MM.1S (cell line): ENCODE measurements around the gene TRAPPC6A.

ENCODE experiments used
- DNase-seq: peaks from one replicate; pipeline ENCODE4 v3.0.0-alpha.2; 2015
- H2AFZ ChIP-seq: fragments of 300-600 bp; sonication (generic); 2 replicates; pipeline ENCODE4 v1.6.0; 2016; ENCODE audit warnings: antibody characterized with exemption, low read length
- H3F3A ChIP-seq: fragments of 300-600 bp; sonication (generic); 2 replicates; pipeline ENCODE4 v1.6.1; 2016; ENCODE audit warnings: mild to moderate bottlenecking, antibody characterized with exemption, low read length, moderate library complexity, mixed read lengths; ENCODE audit not compliant: insufficient read depth
- H3K27ac ChIP-seq: fragments of 300-600 bp; sonication (generic); 2 replicates; pipeline ENCODE4 v1.5.1; 2016; ENCODE audit warnings: mild to moderate bottlenecking, low read length
- H3K27me3 ChIP-seq: fragments of 300-600 bp; sonication (generic); replicated peaks from 2 replicates; pipeline ENCODE4 v1.6.0; 2016; ENCODE audit warnings: low read length; ENCODE audit not compliant: insufficient read depth
- H3K36me3 ChIP-seq: fragments of 300-600 bp; sonication (generic); replicated peaks from 2 replicates; pipeline ENCODE4 v1.6.1; 2016; ENCODE audit warnings: mild to moderate bottlenecking, low read length, mixed read lengths; ENCODE audit not compliant: insufficient read depth
- H3K4me1 ChIP-seq: fragments of 300-600 bp; sonication (generic); 2 replicates; pipeline ENCODE4 v1.6.1; 2016; ENCODE audit warnings: low read length, mixed read lengths
- H3K4me2 ChIP-seq: fragments of 300-600 bp; sonication (generic); 2 replicates; pipeline ENCODE4 v1.6.0; 2016; ENCODE audit warnings: low read depth, low read length
- H3K4me3 ChIP-seq: fragments of 300-600 bp; sonication (generic); 2 replicates; pipeline ENCODE4 v1.5.1; 2016; ENCODE audit warnings: low read length, mixed read lengths
- H3K79me2 ChIP-seq: fragments of 300-600 bp; sonication (generic); 2 replicates; pipeline ENCODE4 v1.6.1; 2016; ENCODE audit warnings: mixed run types, low read length, mixed read lengths
- H3K9ac ChIP-seq: fragments of 300-600 bp; sonication (generic); 2 replicates; pipeline ENCODE4 v1.6.1; 2016; ENCODE audit warnings: low read length, mixed read lengths
- H3K9me2 ChIP-seq: fragments of 300-600 bp; sonication (generic); replicated peaks from 2 replicates; pipeline ENCODE4 v1.6.1; 2016; ENCODE audit warnings: mild to moderate bottlenecking, low read length, mixed read lengths; ENCODE audit not compliant: insufficient read depth
- H3K9me3 ChIP-seq: fragments of 300-600 bp; sonication (generic); replicated peaks from 2 replicates; pipeline ENCODE4 v1.6.1; 2016; ENCODE audit warnings: mild to moderate bottlenecking, low read length, mixed read lengths; ENCODE audit not compliant: insufficient read depth
- H4K20me1 ChIP-seq: fragments of 300-600 bp; sonication (generic); 2 replicates; pipeline ENCODE4 v1.6.1; 2016; ENCODE audit warnings: mild to moderate bottlenecking, low read length, moderate library complexity, mixed read lengths; ENCODE audit not compliant: insufficient read depth
- CTCF ChIP-seq: fragments of 300-600 bp; sonication (generic); IDR thresholded peaks from 2 replicates; pipeline ENCODE4 v1.5.1; 2016; ENCODE audit warnings: antibody characterized with exemption, low read length, mixed read lengths
- EZH2 ChIP-seq: fragments of 300-600 bp; sonication (generic); optimal IDR thresholded peaks from 2 replicates; pipeline ENCODE3; 2017; ENCODE audit warnings: low read depth, mild to moderate bottlenecking, antibody characterized with exemption, low read length, mixed read lengths
- EZH2phosphoT487 ChIP-seq: fragments of 300-600 bp; sonication (generic); IDR thresholded peaks from 2 replicates; pipeline ENCODE4 v1.6.1; 2018; ENCODE audit warnings: antibody characterized with exemption, low read length

TRAPPC6A gene

GRCh38 chr19:45177817-45178261, at the start of gene TRAPPC6A:
Gene TRAPPC6A (minus strand): TSS chr19:45178237. CDS start chr19:45178218, 19 bp downstream.
- no peak for DNase-seq

GRCh38 chr19:45224645-45225044, 46.6 kb upstream of the TRAPPC6A start:
- no peak for TF ChIP-seq EZH2phosphoT487
- no peak for TF ChIP-seq EZH2
- no peak for TF ChIP-seq CTCF
- no peak for DNase-seq
- Histone ChIP-seq H3F3A (no peaks in the 10 kb centered on the region), H3K79me2 (no peaks in the 10 kb centered on the region), H3K9me2 (no peaks in the 10 kb centered on the region), H3K9ac (no peak overlapping the region), H3K4me3 (no peak overlapping the region), H3K9me3 (no peaks in the 10 kb centered on the region), H3K36me3 (no peaks in the 10 kb centered on the region), H3K4me1 (no peaks in the 10 kb centered on the region), H3K27me3 (peaks cover 62% of the 10 kb centered on the region), H4K20me1 (no peaks in the 10 kb centered on the region), H2AFZ (no peak overlapping the region), H3K27ac (no peak overlapping the region), H3K4me2 (no peak overlapping the region)

More at GRCh38 chr19:45177817-45178261, at the start of gene TRAPPC6A:
- Histone ChIP-seq H2AFZ (peak within 1 kb of the TSS; percentile 94), H3K4me1 (0 out of 2 replicates have a peak, but pooled peaks cover 3% of the 10 kb centered on the region), H3K9me3 (no peaks in the 10 kb centered on the region), H3K9ac (peak within 1 kb of the TSS; percentile 92), H4K20me1 (no peaks in the 10 kb centered on the region), H3K4me3 (peak within 1 kb of the TSS; percentile 100), H3K36me3 (no peaks in the 10 kb centered on the region), H3K27ac (peak within 1 kb of the TSS; percentile 74), H3F3A (peaks cover 8% of the 10 kb centered on the region; the same call in 1 of the 2 replicates), H3K4me2 (peak within 1 kb of the TSS; percentile 93), H3K27me3 (no peaks in the 10 kb centered on the region), H3K9me2 (no peaks in the 10 kb centered on the region), H3K79me2 (peaks cover 34% of the 10 kb centered on the region)
- TF ChIP-seq EZH2: no peak
- TF ChIP-seq EZH2phosphoT487: no peak
- TF ChIP-seq CTCF: no peak

- TF ChIP-seq EZH2 (no peak), CTCF (no peak), EZH2phosphoT487 (no peak)
- Histone ChIP-seq H2AFZ (no peak overlapping the region), H3K9ac (no peak overlapping the region), H3K4me3 (no peak overlapping the region), H3K27me3 (peaks cover 70% of the 10 kb centered on the region), H3K9me3 (no peaks in the 10 kb centered on the region), H3K4me1 (no peaks in the 10 kb centered on the region), H3K4me2 (no peak overlapping the region), H4K20me1 (no peaks in the 10 kb centered on the region), H3K27ac (no peak overlapping the region), H3F3A (no peaks in the 10 kb centered on the region), H3K9me2 (no peaks in the 10 kb centered on the region), H3K79me2 (no peaks in the 10 kb centered on the region), H3K36me3 (no peaks in the 10 kb centered on the region)
- DNase-seq: no peak
These were observed 45.8 kb upstream of the TRAPPC6A start for GRCh38 chr19:45223879-45224278.
